ENCODE measurements around the gene PTGFRN. TPM values are rescaled to one million over a fixed set of nuclear protein-coding genes. Genes with fewer than 3 reads are reported as not detected.

PTGFRN gene
- polyA plus RNA-seq, 2 donors = 25.9 to 37.2 TPM

- 79 to 80% methylated on average over 5 of the region's 5 CpGs for WGBS, 2 donors
- Histone ChIP-seq H3K4me1 (ENCODE audit: control insufficient read depth in 2 of 2, insufficient read depth in 2 of 2, low read length in 1 of 2) (peaks cover 0 to 4% of the 10 kb centered on the region in 2 donors), H3K9me3 (ENCODE audit: control insufficient read depth in 2 of 2, insufficient read depth in 1 of 2, low read depth in 1 of 2, low read length in 1 of 2) (no peaks in the 10 kb centered on the region), H3K4me3 (ENCODE audit: low read depth in 1 of 2, low read length in 2 of 2) (no peak overlapping the region), H3K36me3 (ENCODE audit: control insufficient read depth in 2 of 2, insufficient read depth in 2 of 2, low read length in 1 of 2) (peaks cover 0 to 13% of the 10 kb centered on the region in 2 donors), H3K27ac (ENCODE audit: low read depth in 2 of 2, low read length in 1 of 2) (no peak overlapping the region), H3K27me3 (ENCODE audit: control insufficient read depth in 1 of 2, insufficient read depth in 2 of 2, low read length in 2 of 2) (no peaks in the 10 kb centered on the region)
These were observed 38.3 kb downstream of the PTGFRN start for GRCh38 chr1:116948046-116948445.

- peaks cover 0 to 4% of the 10 kb centered on the region in 2 donors for H3K4me1 ChIP-seq (ENCODE audit: control insufficient read depth in 2 of 2, insufficient read depth in 2 of 2, low read length in 1 of 2)
- H3K4me3 ChIP-seq (ENCODE audit: low read depth in 1 of 2, low read length in 2 of 2) = no peak overlapping the region
- H3K27me3 ChIP-seq (ENCODE audit: control insufficient read depth in 1 of 2, insufficient read depth in 2 of 2, low read length in 2 of 2) = no peaks in the 10 kb centered on the region
- 97 to 98% methylated on average over 1 of the region's 1 CpG for WGBS, 2 donors
- peaks cover 0 to 13% of the 10 kb centered on the region in 2 donors for H3K36me3 ChIP-seq (ENCODE audit: control insufficient read depth in 2 of 2, insufficient read depth in 2 of 2, low read length in 1 of 2)
- no peak overlapping the region for H3K27ac ChIP-seq (ENCODE audit: low read depth in 2 of 2, low read length in 1 of 2)
- no peaks in the 10 kb centered on the region for H3K9me3 ChIP-seq (ENCODE audit: control insufficient read depth in 2 of 2, insufficient read depth in 1 of 2, low read depth in 1 of 2, low read length in 1 of 2)
These were observed 38.9 kb downstream of the PTGFRN start for GRCh38 chr1:116948642-116949041.

DNA sequence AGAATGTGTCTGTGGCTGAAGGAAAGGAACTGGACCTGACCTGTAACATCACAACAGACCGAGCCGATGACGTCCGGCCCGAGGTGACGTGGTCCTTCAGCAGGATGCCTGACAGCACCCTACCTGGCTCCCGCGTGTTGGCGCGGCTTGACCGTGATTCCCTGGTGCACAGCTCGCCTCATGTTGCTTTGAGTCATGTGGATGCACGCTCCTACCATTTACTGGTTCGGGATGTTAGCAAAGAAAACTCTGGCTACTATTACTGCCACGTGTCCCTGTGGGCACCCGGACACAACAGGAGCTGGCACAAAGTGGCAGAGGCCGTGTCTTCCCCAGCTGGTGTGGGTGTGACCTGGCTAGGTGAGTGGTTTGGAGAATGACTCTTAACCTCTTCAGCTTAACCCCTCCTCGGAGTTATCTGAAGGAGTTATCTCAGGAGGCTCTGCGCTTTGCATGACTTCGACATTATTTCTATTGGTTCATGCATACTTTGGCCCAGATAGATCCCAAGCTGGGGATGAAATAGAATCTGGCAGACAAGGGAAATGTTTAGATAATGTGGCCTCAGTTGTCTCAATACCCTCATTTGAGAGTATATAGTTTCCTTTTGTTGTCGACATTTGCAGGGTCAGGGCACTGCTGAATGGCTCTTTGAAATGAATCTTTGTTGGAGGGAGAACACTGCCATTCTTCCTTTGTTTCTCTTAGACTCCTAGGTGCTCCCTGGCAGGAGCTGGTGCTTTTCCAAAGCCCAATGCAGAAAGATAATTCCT, 39.7 kb downstream of the PTGFRN start:
- Histone ChIP-seq H3K27me3 (ENCODE audit: control insufficient read depth in 1 of 2, insufficient read depth in 2 of 2, low read length in 2 of 2) (no peaks in the 10 kb centered on the region), H3K36me3 (ENCODE audit: control insufficient read depth in 2 of 2, insufficient read depth in 2 of 2, low read length in 1 of 2) (peaks cover 0 to 13% of the 10 kb centered on the region in 2 donors), H3K4me3 (ENCODE audit: low read depth in 1 of 2, low read length in 2 of 2) (no peak overlapping the region), H3K27ac (ENCODE audit: low read depth in 2 of 2, low read length in 1 of 2) (peak overlapping the region in 1 of 2 donors; percentile 47), H3K4me1 (ENCODE audit: control insufficient read depth in 2 of 2, insufficient read depth in 2 of 2, low read length in 1 of 2) (peaks cover 0 to 4% of the 10 kb centered on the region in 2 donors), H3K9me3 (ENCODE audit: control insufficient read depth in 2 of 2, insufficient read depth in 1 of 2, low read depth in 1 of 2, low read length in 1 of 2) (no peaks in the 10 kb centered on the region)
- WGBS, 2 donors = 84 to 89% methylated on average over 21 of the region's 21 CpGs

DNA sequence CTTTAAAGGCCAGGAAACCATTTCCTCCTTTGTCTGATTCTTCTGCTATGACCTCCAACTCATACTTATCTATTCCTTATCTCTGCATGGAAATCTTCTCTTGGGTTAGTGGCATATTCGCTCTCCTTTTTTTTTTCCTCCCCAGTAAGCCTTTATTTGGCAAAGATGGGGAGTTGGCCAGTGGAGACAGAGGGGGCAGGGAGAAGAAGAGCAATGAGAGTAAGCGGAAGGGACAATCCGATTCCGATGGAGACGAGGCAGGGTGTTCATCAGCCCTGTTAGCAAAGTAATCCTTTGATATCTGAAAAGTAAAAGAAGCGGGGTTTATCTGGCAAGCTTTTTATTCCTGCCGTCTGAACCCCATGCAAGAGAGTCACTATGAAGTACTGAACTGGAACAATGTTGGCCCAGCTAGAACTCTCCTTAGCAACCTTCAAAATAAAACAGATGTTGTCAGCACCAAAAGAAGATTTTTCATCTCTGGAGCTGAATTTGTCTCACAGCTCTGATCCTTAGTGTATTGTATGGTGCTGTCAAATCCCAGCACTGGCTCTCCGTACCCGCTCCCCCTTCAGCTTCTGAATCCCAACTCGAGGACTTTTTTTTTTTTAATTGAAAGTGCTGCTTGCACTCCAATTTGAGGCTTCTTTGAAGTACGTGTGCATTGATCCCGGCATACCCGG, 40.9 kb downstream of the PTGFRN start:
- H3K4me1 ChIP-seq (ENCODE audit: control insufficient read depth in 2 of 2, insufficient read depth in 2 of 2, low read length in 1 of 2) = peaks cover 0 to 4% of the 10 kb centered on the region in 2 donors
- whole genome bisulfite sequencing, 2 donors = 35 to 47% methylated on average over 13 of the region's 13 CpGs
- H3K27ac ChIP-seq (ENCODE audit: low read depth in 2 of 2, low read length in 1 of 2) = peak overlapping the region; percentile 38 to 45
- H3K27me3 ChIP-seq (ENCODE audit: control insufficient read depth in 1 of 2, insufficient read depth in 2 of 2, low read length in 2 of 2) = no peaks in the 10 kb centered on the region
- H3K36me3 ChIP-seq (ENCODE audit: control insufficient read depth in 2 of 2, insufficient read depth in 2 of 2, low read length in 1 of 2) = peaks cover 0 to 8% of the 10 kb centered on the region in 2 donors
- no peak overlapping the region for H3K4me3 ChIP-seq (ENCODE audit: low read depth in 1 of 2, low read length in 2 of 2)
- H3K9me3 ChIP-seq (ENCODE audit: control insufficient read depth in 2 of 2, insufficient read depth in 1 of 2, low read depth in 1 of 2, low read length in 1 of 2) = no peaks in the 10 kb centered on the region

GRCh38 chr1:116951200-116951935, 41.7 kb downstream of the PTGFRN start:
- H3K36me3 ChIP-seq (ENCODE audit: control insufficient read depth in 2 of 2, insufficient read depth in 2 of 2, low read length in 1 of 2) = peaks cover 0 to 8% of the 10 kb centered on the region in 2 donors
- H3K4me3 ChIP-seq (ENCODE audit: low read depth in 1 of 2, low read length in 2 of 2) = no peak overlapping the region
- peak overlapping the region; percentile 45 to 47 for H3K27ac ChIP-seq (ENCODE audit: low read depth in 2 of 2, low read length in 1 of 2)
- no peaks in the 10 kb centered on the region for H3K9me3 ChIP-seq (ENCODE audit: control insufficient read depth in 2 of 2, insufficient read depth in 1 of 2, low read depth in 1 of 2, low read length in 1 of 2)
- peaks cover 0 to 4% of the 10 kb centered on the region in 2 donors for H3K4me1 ChIP-seq (ENCODE audit: control insufficient read depth in 2 of 2, insufficient read depth in 2 of 2, low read length in 1 of 2)
- H3K27me3 ChIP-seq (ENCODE audit: control insufficient read depth in 1 of 2, insufficient read depth in 2 of 2, low read length in 2 of 2) = no peaks in the 10 kb centered on the region
- 61 to 72% methylated on average over 10 of the region's 10 CpGs for WGBS, 2 donors

- H3K9me3 ChIP-seq (ENCODE audit: control insufficient read depth in 2 of 2, insufficient read depth in 1 of 2, low read depth in 1 of 2, low read length in 1 of 2) = no peaks in the 10 kb centered on the region
- no peaks in the 10 kb centered on the region for H3K27me3 ChIP-seq (ENCODE audit: control insufficient read depth in 1 of 2, insufficient read depth in 2 of 2, low read length in 2 of 2)
- H3K4me3 ChIP-seq (ENCODE audit: low read depth in 1 of 2, low read length in 2 of 2) = no peak overlapping the region
- H3K4me1 ChIP-seq (ENCODE audit: control insufficient read depth in 2 of 2, insufficient read depth in 2 of 2, low read length in 1 of 2) = peaks cover 0 to 4% of the 10 kb centered on the region in 2 donors
- no peak overlapping the region for H3K27ac ChIP-seq (ENCODE audit: low read depth in 2 of 2, low read length in 1 of 2)
- WGBS, 2 donors = 77 to 93% methylated on average over 2 of the region's 2 CpGs
- H3K36me3 ChIP-seq (ENCODE audit: control insufficient read depth in 2 of 2, insufficient read depth in 2 of 2, low read length in 1 of 2) = peaks cover 0 to 6% of the 10 kb centered on the region in 2 donors
These were observed 43.1 kb downstream of the PTGFRN start for GRCh38 chr1:116952738-116953275.

- 31 to 47% methylated on average over 3 of the region's 3 CpGs for WGBS, 2 donors
These were observed 44.7 kb downstream of the PTGFRN start for GRCh38 chr1:116954440-116954839.

GRCh38 chr1:116956378-116956777, 46.7 kb downstream of the PTGFRN start:
- H3K27me3 ChIP-seq (ENCODE audit: control insufficient read depth in 1 of 2, insufficient read depth in 2 of 2, low read length in 2 of 2) = no peaks in the 10 kb centered on the region
- no peak overlapping the region for H3K27ac ChIP-seq (ENCODE audit: low read depth in 2 of 2, low read length in 1 of 2)
- H3K4me3 ChIP-seq (ENCODE audit: low read depth in 1 of 2, low read length in 2 of 2) = no peak overlapping the region
- no peaks in the 10 kb centered on the region for H3K9me3 ChIP-seq (ENCODE audit: control insufficient read depth in 2 of 2, insufficient read depth in 1 of 2, low read depth in 1 of 2, low read length in 1 of 2)
- H3K36me3 ChIP-seq (ENCODE audit: control insufficient read depth in 2 of 2, insufficient read depth in 2 of 2, low read length in 1 of 2) = peaks cover 0 to 6% of the 10 kb centered on the region in 2 donors
- peaks cover 0 to 3% of the 10 kb centered on the region in 2 donors for H3K4me1 ChIP-seq (ENCODE audit: control insufficient read depth in 2 of 2, insufficient read depth in 2 of 2, low read length in 1 of 2)
- WGBS, 2 donors = 92 to 94% methylated on average over 7 of the region's 7 CpGs

More at GRCh38 chr1:116954440-116954839, 44.7 kb downstream of the PTGFRN start:
- Histone ChIP-seq H3K9me3 (ENCODE audit: control insufficient read depth in 2 of 2, insufficient read depth in 1 of 2, low read depth in 1 of 2, low read length in 1 of 2) (no peaks in the 10 kb centered on the region), H3K4me1 (ENCODE audit: control insufficient read depth in 2 of 2, insufficient read depth in 2 of 2, low read length in 1 of 2) (peaks cover 0 to 3% of the 10 kb centered on the region in 2 donors), H3K27ac (ENCODE audit: low read depth in 2 of 2, low read length in 1 of 2) (no peak overlapping the region), H3K4me3 (ENCODE audit: low read depth in 1 of 2, low read length in 2 of 2) (no peak overlapping the region), H3K36me3 (ENCODE audit: control insufficient read depth in 2 of 2, insufficient read depth in 2 of 2, low read length in 1 of 2) (peaks cover 0 to 6% of the 10 kb centered on the region in 2 donors), H3K27me3 (ENCODE audit: control insufficient read depth in 1 of 2, insufficient read depth in 2 of 2, low read length in 2 of 2) (no peaks in the 10 kb centered on the region)

DNA sequence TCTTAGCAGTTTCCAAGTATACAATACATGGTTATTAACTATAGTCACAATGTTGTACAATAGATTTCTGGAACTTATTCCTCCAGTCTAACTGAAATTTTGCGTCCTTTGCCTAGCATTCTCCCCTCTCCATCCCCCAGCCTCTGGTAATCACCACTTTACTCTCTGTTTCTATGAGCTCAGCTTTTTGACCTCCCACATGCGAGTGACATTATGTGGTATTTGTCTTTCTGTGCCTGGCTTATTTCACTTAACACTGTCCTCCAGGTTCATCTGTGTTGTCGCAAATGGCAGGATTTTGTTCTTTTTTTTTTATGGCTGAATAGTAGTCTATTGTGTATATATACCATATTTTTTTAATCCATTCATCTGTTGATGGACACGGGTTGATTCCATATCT, 47.9 kb downstream of the PTGFRN start:
- Histone ChIP-seq H3K9me3 (ENCODE audit: control insufficient read depth in 2 of 2, insufficient read depth in 1 of 2, low read depth in 1 of 2, low read length in 1 of 2) (no peaks in the 10 kb centered on the region), H3K4me1 (ENCODE audit: control insufficient read depth in 2 of 2, insufficient read depth in 2 of 2, low read length in 1 of 2) (peaks cover 0 to 3% of the 10 kb centered on the region in 2 donors), H3K36me3 (ENCODE audit: control insufficient read depth in 2 of 2, insufficient read depth in 2 of 2, low read length in 1 of 2) (peaks cover 5 to 16% of the 10 kb centered on the region in 2 donors), H3K27ac (ENCODE audit: low read depth in 2 of 2, low read length in 1 of 2) (no peak overlapping the region), H3K4me3 (ENCODE audit: low read depth in 1 of 2, low read length in 2 of 2) (no peak overlapping the region), H3K27me3 (ENCODE audit: control insufficient read depth in 1 of 2, insufficient read depth in 2 of 2, low read length in 2 of 2) (no peaks in the 10 kb centered on the region)
- 82 to 91% methylated on average over 4 of the region's 4 CpGs for WGBS, 2 donors
